HL-60/S4 treated with phorbol 12-myristate 13-acetate at 8.2 ng/mL for 4 days and 3 days (cell line): ENCODE results near the gene KBTBD12.

ENCODE experiments used
- in situ Hi-C: fragments of 300-500 bp; cut with MboI; formaldehyde crosslinking; loops from 2 replicates; pipeline ENCODE4 v1.15.0; 2022; ENCODE audit warnings: low sequenced_read_pairs

The KBTBD12 gene

DNA sequence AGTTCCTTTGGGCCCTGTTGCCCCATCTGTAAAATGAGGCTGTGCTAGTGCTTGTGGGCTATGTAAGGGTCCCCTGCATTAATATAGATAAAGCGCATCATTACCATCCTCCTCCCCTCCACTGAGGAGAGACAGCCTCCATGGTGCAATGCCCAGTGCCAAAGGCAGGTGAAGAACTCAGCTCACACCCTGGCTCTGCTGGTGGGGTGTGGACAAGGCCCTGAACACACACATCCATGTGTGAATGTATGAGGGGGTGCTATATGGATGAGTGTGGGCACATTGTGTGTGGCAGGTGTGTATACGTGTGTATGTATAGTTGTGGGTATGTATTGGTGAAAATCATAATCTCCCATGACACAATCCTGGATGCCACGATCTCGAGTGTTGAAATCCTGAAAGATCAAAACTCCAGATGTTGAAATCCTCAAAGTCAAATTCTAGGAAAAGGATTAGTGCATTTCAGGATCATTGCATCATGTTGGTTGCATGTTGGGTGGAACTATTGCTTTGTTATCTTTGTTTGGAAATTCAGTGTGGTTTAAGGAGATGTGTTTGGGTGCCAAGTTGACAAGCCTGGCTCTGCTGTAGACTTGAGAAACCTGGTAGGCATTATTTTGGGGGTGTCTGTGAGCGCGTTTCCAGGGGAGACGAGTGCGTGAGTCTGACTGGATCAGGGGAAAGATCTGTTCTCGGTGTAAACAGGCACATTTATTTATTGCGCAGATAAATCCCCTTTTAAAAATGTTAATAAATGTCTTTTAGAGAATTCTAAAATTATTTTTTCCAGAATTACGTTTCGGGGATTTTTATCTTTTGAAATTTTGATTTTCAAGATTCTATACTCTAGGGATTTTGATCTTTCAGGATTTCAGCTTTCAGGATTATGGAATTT, 95.2 kb downstream of the KBTBD12 start:
- in situ Hi-C loops: no loop called here

GRCh38 chr3:128011140-128011539, 96.1 kb downstream of the KBTBD12 start:
- in situ Hi-C loops: no loop called here

GRCh38 chr3:128012050-128012449, 97.0 kb downstream of the KBTBD12 start:
- in situ Hi-C loops: no loop called here

GRCh38 chr3:128014548-128014947, 99.5 kb downstream of the KBTBD12 start:
- in situ Hi-C loops: no loop called here

DNA sequence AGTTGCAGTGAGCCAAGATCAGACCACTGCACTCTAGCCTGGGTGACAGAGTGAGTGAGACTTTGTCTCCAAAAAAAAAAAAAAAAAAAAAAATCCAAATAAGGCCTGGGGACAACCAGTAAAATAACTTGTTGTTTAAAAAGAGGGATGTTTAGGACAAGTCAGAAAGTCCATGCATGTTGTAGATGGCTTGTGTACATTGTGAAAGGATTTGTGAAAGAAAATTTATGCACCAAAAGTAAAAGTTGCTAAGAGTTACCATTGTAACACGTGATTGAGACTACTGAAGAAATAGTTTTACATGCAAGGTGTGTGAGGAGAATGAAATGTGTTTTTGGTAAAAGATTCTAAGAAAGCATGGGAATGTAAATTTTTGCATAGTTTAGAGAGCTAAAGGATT, 101.5 kb downstream of the KBTBD12 start:
- in situ Hi-C loops: no loop called here

- in situ Hi-C loops: no loop called here
Measured at GRCh38 chr3:128021768-128022372, 106.8 kb downstream of the KBTBD12 start.

DNA sequence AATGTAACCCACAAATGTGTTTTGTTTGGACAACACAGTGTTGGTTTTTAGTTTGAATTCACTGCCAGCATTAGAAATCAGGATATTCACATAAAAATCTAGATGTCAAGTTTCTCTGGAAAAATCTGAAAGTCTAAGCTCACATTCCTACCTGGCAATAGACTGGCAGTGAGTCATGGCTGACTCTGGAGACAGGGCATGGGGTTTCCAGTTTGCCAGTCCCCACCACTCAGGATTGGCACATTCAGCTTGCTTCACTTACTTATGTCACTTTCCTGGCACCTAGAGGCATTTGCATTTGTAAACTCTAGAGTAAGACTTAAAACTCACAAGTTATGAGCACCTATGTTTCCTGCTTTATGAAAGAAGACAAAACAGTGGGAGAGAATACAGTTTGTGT, 118.1 kb downstream of the KBTBD12 start:
- in situ Hi-C loops: no loop called here

DNA sequence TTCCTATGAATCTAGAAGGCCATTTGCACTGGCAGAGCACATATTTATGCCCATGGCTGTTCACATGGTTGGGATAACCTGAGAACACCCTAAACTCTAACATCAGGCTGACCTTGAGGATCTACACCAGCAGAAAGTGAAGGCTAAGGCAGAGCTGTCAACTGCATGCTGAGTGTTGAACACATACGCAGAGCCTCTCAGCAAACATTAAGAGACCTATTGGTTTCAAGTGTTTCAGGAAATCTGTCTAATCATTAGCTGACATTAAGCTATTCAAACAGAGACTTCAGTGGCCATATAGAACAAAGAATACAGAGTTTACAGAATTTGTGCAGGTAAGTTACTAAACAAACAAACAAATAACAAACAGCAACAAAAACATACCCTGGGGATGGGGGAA, 121.1 kb downstream of the KBTBD12 start:
- in situ Hi-C loops: no loop called here
